Kidney (tissue), 14 donors: ENCODE results near the gene HOXA5. TPM values are rescaled to one million over a fixed set of nuclear protein-coding genes. Genes with fewer than 3 reads are reported as not detected.

Source experiments
- DNase-seq, 5 donors: peaks; one replicate each; pipeline ENCODE4 v3.0.0-alpha.2; 2013 to 2020
- FAIRE-seq: peaks from 2 replicates; lab custom pipeline; 2012; peaks lifted over from hg19 to GRCh38; lab: Jason Lieb, UNC
- H3K27ac ChIP-seq, 2 donors: one replicate each; pipeline ENCODE4 v1.7.0; 2013; ENCODE audit warnings: low read depth in 2 of 2, low read length in 2 of 2, inconsistent platforms in 1 of 2
- H3K27me3 ChIP-seq: one replicate; pipeline ENCODE4 v1.7.1; 2013; ENCODE audit warnings: low read length, inconsistent platforms; ENCODE audit not compliant: control insufficient read depth, insufficient read depth
- H3K36me3 ChIP-seq, 3 donors: one replicate each; pipeline versions ENCODE4 v1.7.0 to v1.7.1; 2013; ENCODE audit warnings: low read length in 3 of 3, control low read depth in 1 of 3, inconsistent platforms in 1 of 3; ENCODE audit not compliant: insufficient read depth in 3 of 3, control insufficient read depth in 2 of 3
- H3K4me1 ChIP-seq, 3 donors: one replicate each; pipeline versions ENCODE4 v1.7.0 to v1.7.1; 2013; ENCODE audit warnings: low read length in 3 of 3, inconsistent platforms in 1 of 3, low read depth in 1 of 3; ENCODE audit not compliant: control insufficient read depth in 2 of 3, insufficient read depth in 2 of 3
- H3K4me3 ChIP-seq, 3 donors: one replicate each; pipeline versions ENCODE4 v1.7.0 to v1.8.1; 2013; ENCODE audit warnings: low read length in 3 of 3, control low read depth in 1 of 3, inconsistent platforms in 1 of 3
- H3K9ac ChIP-seq, 3 donors: one replicate each; pipeline versions ENCODE4 v1.7.0 to v1.7.1; 2013; ENCODE audit warnings: low read length in 3 of 3, control low read depth in 1 of 3, inconsistent platforms in 1 of 3
- H3K9me3 ChIP-seq, 3 donors: one replicate each; pipeline versions ENCODE4 v1.7.0 to v1.7.1; 2013; ENCODE audit warnings: low read length in 3 of 3, control low read depth in 1 of 3, inconsistent platforms in 1 of 3; ENCODE audit not compliant: control insufficient read depth in 2 of 3, insufficient read depth in 1 of 3
- intact Hi-C: fragments of 100-400 bp; cut with DNase I; formaldehyde crosslinking; loops from one replicate; pipeline ENCODE4 v1.11.1; 2022
- polyA plus RNA-seq: library from polyadenylated mRNA; stranded (reverse); fragments of 350-450 nt; fragmentation: Illumina TruSeq; extraction: RNeasy Lipid Tissue Mini Kit (QIAGEN cat#74804); gene quantifications from one replicate; pipeline ENCODE4 v1.2.3, GENCODE V29; 2014; ENCODE audit warnings: low read depth, low replicate concordance; ENCODE audit not compliant: insufficient read depth
- total RNA-seq: library from RNA; stranded (reverse); fragmentation: NEBNext Ultra II Directional; extraction: Animal tissue kit (Norgen Biotek cat#: 25700); gene quantifications from one replicate; pipeline ENCODE4 v1.2.1, GENCODE V29; 2021
- TF ChIP-seq, protein P1 (sequence below): IDR thresholded peaks from 3 replicates; pipeline ENCODE4 v1.5.1; 2012; ENCODE audit warnings: mild to moderate bottlenecking, moderate library complexity, borderline replicate concordance; ENCODE audit not compliant: insufficient read depth; ENCODE audit errors: extremely low read depth
- donor health status: control.
- donor health status: control.
- donor health status: control.
- donor health status: control.
- donor health status: control.
- donor health status: DM: yes; HTN: yes; CAD: no.
- donor health status: Normal renal cell carcinoma (clear cell type).

The HOXA5 gene
- total and polyA plus RNA-seq, 2 donors from 2014 or later, result 19.4 to 38.0 TPM

DNA sequence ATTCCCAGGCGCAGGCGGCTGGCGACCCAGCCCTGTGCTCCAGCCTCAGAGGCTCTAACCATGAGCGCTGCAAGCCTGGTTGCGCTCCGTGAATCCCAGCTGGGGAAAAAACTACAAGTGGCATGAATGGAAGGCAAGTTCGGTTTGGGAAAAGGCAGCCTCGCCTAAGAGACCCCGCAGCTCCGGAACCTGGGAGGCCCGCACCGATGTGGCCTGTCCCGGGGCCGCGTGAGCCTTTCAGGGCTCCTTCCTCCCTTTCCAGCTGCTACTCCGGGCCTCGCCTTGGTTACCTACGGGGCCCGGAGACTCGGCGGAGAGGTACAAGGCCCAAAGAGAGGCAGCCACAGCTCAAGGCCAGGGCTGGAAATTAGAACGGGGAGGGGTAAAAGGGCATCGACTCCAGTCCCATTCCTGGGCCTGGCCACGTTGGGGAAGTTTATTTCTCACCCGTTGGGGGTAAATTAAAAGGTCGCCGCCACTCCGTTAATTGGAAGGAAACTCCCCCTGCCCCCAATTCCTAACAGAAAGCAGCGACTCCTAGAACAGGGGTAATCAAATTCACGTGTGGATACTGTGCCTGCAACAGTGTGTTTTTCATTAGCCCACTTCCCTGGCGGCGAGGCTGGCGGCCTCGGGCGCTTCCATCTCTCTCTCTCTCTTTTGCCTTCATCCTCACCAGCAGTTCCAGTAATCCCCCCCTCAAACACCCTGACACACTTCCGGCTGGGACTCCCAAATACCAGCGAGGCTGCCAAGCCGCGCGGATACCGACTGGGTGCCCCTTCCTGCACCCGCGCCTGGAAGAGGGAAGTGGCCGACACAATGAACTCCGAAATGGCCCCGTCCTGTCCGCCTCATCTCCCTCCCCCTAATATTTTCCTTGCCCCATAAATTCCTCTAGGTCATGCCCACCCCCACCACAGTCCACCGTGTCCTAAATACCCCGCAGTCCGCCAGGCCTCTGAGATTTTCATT lies 23.3 kb upstream of the HOXA5 start:
- peaks cover 0 to 2% (median 0%) of the 10 kb centered on the region in 3 donors for H3K4me1 ChIP-seq
- peak overlapping the region; percentile 60 to 86 (median 74) for H3K4me3 ChIP-seq
- FAIRE-seq, result no peak
- peak in 2 of 5 donors; percentile 85 for DNase-seq
- TF ChIP-seq, protein P1, sequence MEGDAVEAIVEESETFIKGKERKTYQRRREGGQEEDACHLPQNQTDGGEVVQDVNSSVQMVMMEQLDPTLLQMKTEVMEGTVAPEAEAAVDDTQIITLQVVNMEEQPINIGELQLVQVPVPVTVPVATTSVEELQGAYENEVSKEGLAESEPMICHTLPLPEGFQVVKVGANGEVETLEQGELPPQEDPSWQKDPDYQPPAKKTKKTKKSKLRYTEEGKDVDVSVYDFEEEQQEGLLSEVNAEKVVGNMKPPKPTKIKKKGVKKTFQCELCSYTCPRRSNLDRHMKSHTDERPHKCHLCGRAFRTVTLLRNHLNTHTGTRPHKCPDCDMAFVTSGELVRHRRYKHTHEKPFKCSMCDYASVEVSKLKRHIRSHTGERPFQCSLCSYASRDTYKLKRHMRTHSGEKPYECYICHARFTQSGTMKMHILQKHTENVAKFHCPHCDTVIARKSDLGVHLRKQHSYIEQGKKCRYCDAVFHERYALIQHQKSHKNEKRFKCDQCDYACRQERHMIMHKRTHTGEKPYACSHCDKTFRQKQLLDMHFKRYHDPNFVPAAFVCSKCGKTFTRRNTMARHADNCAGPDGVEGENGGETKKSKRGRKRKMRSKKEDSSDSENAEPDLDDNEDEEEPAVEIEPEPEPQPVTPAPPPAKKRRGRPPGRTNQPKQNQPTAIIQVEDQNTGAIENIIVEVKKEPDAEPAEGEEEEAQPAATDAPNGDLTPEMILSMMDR, result no peak
- peak overlapping the region; percentile 57 to 95 (median 79) for H3K9ac ChIP-seq
- intact Hi-C loops, result no loop called here
- H3K27me3 ChIP-seq, result no peaks in the 10 kb centered on the region
- no peaks in the 10 kb centered on the region for H3K9me3 ChIP-seq
- H3K36me3 ChIP-seq, result peaks cover 0 to 9% (median 5%) of the 10 kb centered on the region in 3 donors
- H3K27ac ChIP-seq, result peak overlapping the region; percentile 94 to 96

DNA sequence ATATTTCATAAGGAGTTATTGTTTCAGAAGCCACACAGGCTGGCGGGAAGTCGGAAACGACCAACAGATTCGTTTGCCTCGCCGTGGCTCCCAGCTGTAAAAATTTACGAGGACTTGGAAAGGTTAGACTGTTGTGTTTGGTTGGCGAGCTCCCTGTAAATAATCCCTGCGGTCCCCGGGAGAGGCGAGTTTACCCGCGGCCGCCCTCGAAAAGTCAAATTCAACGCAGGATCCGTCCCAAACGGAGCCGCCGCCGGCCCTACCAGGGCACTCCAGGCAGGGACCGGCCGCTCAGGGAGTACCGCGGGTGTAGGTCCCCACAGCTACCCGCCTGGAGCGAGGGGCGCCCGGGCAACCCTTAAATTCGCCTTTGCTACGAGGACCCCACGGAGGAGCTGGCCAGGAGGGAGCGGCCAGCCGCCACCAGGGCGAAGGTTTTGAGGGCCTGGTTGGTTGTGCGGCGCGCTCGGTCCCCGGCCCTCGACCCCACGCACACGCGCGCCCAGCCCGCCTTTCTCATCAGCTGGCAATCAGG lies 22.6 kb upstream of the HOXA5 start:
- peaks cover 0 to 2% (median 0%) of the 10 kb centered on the region in 3 donors for H3K4me1 ChIP-seq
- intact Hi-C loops, result no loop called here
- no peaks in the 10 kb centered on the region for H3K9me3 ChIP-seq
- TF ChIP-seq, protein P1, result no peak
- peak overlapping the region; percentile 94 to 96 for H3K27ac ChIP-seq
- H3K9ac ChIP-seq, result peak overlapping the region; percentile 57 to 95 (median 72)
- peak overlapping the region; percentile 86 to 97 (median 91) for H3K4me3 ChIP-seq
- DNase-seq (peak; percentile 79 to 97 (median 87)), FAIRE-seq (no peak)
- peaks cover 0 to 9% (median 5%) of the 10 kb centered on the region in 3 donors for H3K36me3 ChIP-seq
- H3K27me3 ChIP-seq, result no peaks in the 10 kb centered on the region

DNA sequence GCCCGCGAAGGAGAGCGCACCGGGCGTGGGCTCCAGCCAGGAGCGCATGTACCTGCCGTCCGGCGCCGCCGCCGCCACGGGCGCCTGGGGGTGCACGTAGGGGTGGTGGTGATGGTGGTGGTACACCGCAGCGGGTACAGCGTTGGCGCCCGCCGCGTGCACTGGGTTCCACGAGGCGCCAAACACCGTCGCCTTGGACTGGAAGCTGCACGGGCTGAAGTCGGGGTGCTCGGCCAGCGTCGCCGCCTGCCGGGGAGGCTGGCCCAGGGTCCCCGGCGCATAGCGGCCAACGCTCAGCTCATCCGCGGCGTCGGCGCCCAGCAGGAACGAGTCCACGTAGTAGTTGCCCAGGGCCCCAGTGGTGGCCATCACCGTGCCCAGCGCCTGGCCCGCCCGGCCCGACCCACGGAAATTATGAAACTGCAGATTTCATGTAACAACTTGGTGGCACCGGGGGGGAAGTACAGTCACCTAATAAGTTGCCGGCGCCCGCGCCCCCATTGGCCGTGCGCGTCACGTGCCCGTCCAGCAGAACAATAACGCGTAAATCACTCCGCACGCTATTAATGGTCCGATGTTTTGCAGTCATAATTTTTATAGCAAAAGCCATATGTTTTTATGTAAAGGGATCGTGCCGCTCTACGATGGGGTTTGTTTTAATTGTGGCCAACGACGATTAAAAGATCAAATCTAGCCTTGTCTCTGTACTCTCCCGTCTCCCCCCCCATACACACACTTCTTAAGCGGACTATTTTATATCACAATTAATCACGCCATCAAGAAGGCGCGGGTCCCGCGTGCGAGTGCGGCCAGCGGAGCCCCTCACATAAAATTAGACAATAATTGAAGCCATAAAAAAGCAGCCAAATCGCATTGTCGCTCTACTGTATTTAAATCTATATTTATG lies 21.9 kb upstream of the HOXA5 start, which contains the start of gene HOXA9:
HOXA9 (minus strand) TSS at position 449 of the 907 bp plus-strand sequence; CDS start at position 369, 80 bp downstream.
- DNase-seq (peak; percentile 94 to 98 (median 96)), FAIRE-seq (no peak)
- Histone ChIP-seq H3K27ac (peak within 1 kb of the TSS; percentile 94 to 96), H3K9me3 (no peaks in the 10 kb centered on the region), H3K4me3 (peak within 1 kb of the TSS; percentile 86 to 97 (median 91)), H3K9ac (peak within 1 kb of the TSS; percentile 88 to 95 (median 94)), H3K4me1 (peaks cover 0 to 4% (median 0%) of the 10 kb centered on the region in 3 donors), H3K27me3 (no peaks in the 10 kb centered on the region), H3K36me3 (peaks cover 0 to 9% (median 5%) of the 10 kb centered on the region in 3 donors)
- TF ChIP-seq, protein P1, result no peak
- intact Hi-C loops, result no loop called here
